Hepatocyte (in vitro differentiated cells): ENCODE data around the gene ASB10. TPM values are rescaled to one million over a fixed set of nuclear protein-coding genes. Genes with fewer than 3 reads are reported as not detected.

Source experiments
- DNase-seq: peaks from one replicate; pipeline ENCODE4 v3.0.0-alpha.2; 2016; ENCODE audit warnings: low spot score
- H2AFZ ChIP-seq: fragments of 200-600 bp; sonication (generic); 2 replicates; pipeline ENCODE4 v1.6.0; 2016; ENCODE audit warnings: antibody characterized with exemption, mild to moderate bottlenecking
- H3K27ac ChIP-seq: fragments of 200-600 bp; sonication (generic); 2 replicates; pipeline ENCODE4 v1.5.1; 2016; ENCODE audit warnings: mild to moderate bottlenecking
- H3K27me3 ChIP-seq: fragments of 200-600 bp; sonication (generic); 2 replicates; pipeline ENCODE4 v1.6.1; 2016
- H3K36me3 ChIP-seq: fragments of 200-600 bp; sonication (generic); replicated peaks from 2 replicates; pipeline ENCODE4 v1.5.1; 2016; ENCODE audit warnings: low read depth; ENCODE audit not compliant: insufficient read depth
- H3K4me1 ChIP-seq: fragments of 200-600 bp; sonication (generic); 2 replicates; pipeline ENCODE4 v1.5.1; 2016; ENCODE audit warnings: mild to moderate bottlenecking, moderate library complexity; ENCODE audit not compliant: insufficient read depth
- H3K4me2 ChIP-seq: fragments of 200-600 bp; sonication (generic); 2 replicates; pipeline ENCODE4 v1.6.0; 2016
- H3K4me3 ChIP-seq: fragments of 200-600 bp; sonication (generic); 2 replicates; pipeline ENCODE4 v1.5.1; 2016; ENCODE audit warnings: mild to moderate bottlenecking
- H3K79me2 ChIP-seq: fragments of 200-600 bp; sonication (generic); 2 replicates; pipeline ENCODE4 v1.6.0; 2017; ENCODE audit warnings: mild to moderate bottlenecking
- H3K9me2 ChIP-seq: fragments of 200-600 bp; sonication (generic); replicated peaks from 2 replicates; pipeline ENCODE4 v1.6.0; 2017; ENCODE audit warnings: mild to moderate bottlenecking; ENCODE audit not compliant: insufficient read depth
- H3K9me3 ChIP-seq: fragments of 200-600 bp; sonication (generic); 2 replicates; pipeline ENCODE4 v1.5.1; 2016; ENCODE audit warnings: low read depth, mild to moderate bottlenecking
- H4K20me1 ChIP-seq: fragments of 200-600 bp; sonication (generic); 2 replicates; pipeline ENCODE4 v1.6.0; 2016; ENCODE audit warnings: mild to moderate bottlenecking; ENCODE audit not compliant: insufficient read depth, poor library complexity, severe bottlenecking
- EZH2 ChIP-seq: fragments of 200-600 bp; sonication (generic); IDR thresholded peaks from 2 replicates; pipeline ENCODE4 v1.6.1; 2016; ENCODE audit warnings: antibody characterized with exemption, mild to moderate bottlenecking, borderline replicate concordance
- EZH2phosphoT487 ChIP-seq: fragments of 200-600 bp; sonication (generic); IDR thresholded peaks from one replicate; pipeline ENCODE4 v1.6.1; 2018; ENCODE audit warnings: antibody characterized with exemption, mild to moderate bottlenecking, low read depth, moderate library complexity; ENCODE audit not compliant: unreplicated experiment, severe bottlenecking
- whole genome bisulfite sequencing: methylation state at CpG from one replicate; pipeline ENCODE4 v1.1.6; 2016; ENCODE audit warnings: low lambda C conversion rate; ENCODE audit errors: missing lambda C conversion rate; 5-methylcytosine and 5-hydroxymethylcytosine counted together
- polyA plus RNA-seq: library from polyadenylated mRNA; unstranded; fragments of >200 nt; fragmentation: Nextera tagmentation; extraction: Ambion mirVana; gene quantifications from 2 replicates; pipeline ENCODE4 v1.2.1, GENCODE V29; 2016
- total RNA-seq: library from RNA; depleted of rRNA; stranded (reverse); fragments of >200 nt; gene quantifications from 2 replicates; pipeline ENCODE4 v1.2.3, GENCODE V29; 2014
- TF ChIP-seq, protein P1 (sequence below): fragments of 200-600 bp; sonication (generic); IDR thresholded peaks from 2 replicates; pipeline ENCODE4 v1.5.1; 2016; ENCODE audit warnings: antibody characterized with exemption, mild to moderate bottlenecking; ENCODE audit not compliant: poor library complexity

Gene ASB10
- total and polyA plus RNA-seq, 2 experiments from 2014 or later, result not detected

DNA sequence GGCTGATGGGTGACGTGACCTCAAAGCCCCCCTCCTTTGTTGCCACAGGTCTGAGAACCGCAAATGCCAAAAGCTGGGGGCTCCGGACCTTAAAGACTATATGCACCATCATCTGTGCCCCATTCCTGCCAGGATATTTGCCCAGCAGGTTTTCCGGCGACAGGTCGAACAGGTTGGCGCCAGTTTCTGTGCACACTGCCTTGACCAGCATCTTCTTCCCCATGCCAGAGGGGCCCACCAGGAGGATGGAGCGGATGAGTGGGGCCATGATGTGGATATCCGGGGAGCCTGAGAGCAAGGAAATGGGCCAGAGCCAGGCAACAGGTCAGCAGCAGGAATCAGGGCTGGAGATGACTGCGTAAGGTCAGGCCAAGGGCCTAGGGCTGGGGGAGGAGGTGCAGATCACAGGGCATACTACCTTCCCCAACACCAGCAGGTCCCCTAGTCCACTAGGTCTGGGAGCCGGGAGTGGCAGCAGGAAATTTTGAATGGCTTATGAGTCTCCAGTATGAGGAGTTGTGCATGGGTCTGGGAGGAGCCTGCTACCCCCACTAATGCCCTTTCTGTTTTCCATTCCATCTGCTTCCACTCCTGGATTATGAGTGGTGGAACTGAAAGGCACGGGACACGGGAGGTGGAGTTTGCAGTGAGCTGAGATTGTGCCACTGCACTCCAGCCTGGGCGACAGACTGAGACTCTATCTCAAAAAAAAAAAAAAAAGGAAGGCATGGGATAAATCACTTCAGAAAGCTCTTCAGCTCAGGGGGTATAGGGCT, 6.3 kb upstream of the ASB10 start:
- DNase-seq, result no peak
- H3K27ac ChIP-seq, result no peak overlapping the region
- 92% methylated on average over 14 of the region's 14 CpGs for WGBS
- H3K9me3 ChIP-seq, result no peaks in the 10 kb centered on the region
- H2AFZ ChIP-seq, result no peak overlapping the region
- no peaks in the 10 kb centered on the region for H3K4me1 ChIP-seq
- no peaks in the 10 kb centered on the region for H3K79me2 ChIP-seq
- H4K20me1 ChIP-seq, result no peaks in the 10 kb centered on the region
- no peaks in the 10 kb centered on the region for H3K36me3 ChIP-seq
- no peak for TF ChIP-seq EZH2
- TF ChIP-seq, protein P1, sequence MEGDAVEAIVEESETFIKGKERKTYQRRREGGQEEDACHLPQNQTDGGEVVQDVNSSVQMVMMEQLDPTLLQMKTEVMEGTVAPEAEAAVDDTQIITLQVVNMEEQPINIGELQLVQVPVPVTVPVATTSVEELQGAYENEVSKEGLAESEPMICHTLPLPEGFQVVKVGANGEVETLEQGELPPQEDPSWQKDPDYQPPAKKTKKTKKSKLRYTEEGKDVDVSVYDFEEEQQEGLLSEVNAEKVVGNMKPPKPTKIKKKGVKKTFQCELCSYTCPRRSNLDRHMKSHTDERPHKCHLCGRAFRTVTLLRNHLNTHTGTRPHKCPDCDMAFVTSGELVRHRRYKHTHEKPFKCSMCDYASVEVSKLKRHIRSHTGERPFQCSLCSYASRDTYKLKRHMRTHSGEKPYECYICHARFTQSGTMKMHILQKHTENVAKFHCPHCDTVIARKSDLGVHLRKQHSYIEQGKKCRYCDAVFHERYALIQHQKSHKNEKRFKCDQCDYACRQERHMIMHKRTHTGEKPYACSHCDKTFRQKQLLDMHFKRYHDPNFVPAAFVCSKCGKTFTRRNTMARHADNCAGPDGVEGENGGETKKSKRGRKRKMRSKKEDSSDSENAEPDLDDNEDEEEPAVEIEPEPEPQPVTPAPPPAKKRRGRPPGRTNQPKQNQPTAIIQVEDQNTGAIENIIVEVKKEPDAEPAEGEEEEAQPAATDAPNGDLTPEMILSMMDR, result no peak
- H3K27me3 ChIP-seq, result peaks cover 20% of the 10 kb centered on the region
- no peak overlapping the region for H3K4me2 ChIP-seq
- no peak overlapping the region for H3K4me3 ChIP-seq
- H3K9me2 ChIP-seq, result no peaks in the 10 kb centered on the region

DNA sequence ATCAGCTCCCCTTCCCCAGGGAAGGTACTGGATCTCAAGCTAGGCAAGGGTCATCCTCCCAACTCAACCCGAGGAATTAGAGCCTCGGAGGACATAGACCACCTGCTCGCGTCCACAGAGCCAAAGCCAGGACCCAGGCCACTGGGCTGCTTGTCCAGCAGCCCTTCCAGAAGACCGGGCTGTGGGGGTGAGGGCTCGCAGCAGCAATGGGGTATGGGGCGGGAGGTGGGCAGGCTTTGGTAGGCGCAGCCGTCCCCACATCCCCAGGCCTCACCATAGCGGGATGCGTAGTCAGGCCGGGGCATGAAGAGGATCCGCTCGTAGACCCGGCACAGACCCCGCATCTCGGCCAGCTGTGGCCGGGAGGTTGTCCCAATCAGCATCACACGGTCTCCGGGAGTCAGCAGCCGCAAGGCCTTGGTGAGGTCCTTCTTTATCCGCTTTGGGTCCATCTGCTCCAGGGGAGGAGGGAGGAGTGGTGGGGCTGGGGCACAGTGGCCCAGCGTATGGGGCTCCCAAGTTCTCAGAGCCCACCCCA, 5.0 kb upstream of the ASB10 start:
- Histone ChIP-seq H3K79me2 (no peaks in the 10 kb centered on the region), H3K27me3 (peaks cover 20% of the 10 kb centered on the region), H3K4me1 (no peaks in the 10 kb centered on the region), H2AFZ (no peak overlapping the region), H3K4me3 (no peak overlapping the region), H3K9me2 (no peaks in the 10 kb centered on the region), H4K20me1 (no peaks in the 10 kb centered on the region), H3K4me2 (no peak overlapping the region), H3K36me3 (no peaks in the 10 kb centered on the region), H3K27ac (no peak overlapping the region), H3K9me3 (no peaks in the 10 kb centered on the region)
- DNase-seq, result no peak
- TF ChIP-seq EZH2phosphoT487, result no peak
- TF ChIP-seq EZH2, result no peak
- TF ChIP-seq, protein P1, result no peak
- 93% methylated on average over 9 of the region's 23 CpGs for WGBS

DNA sequence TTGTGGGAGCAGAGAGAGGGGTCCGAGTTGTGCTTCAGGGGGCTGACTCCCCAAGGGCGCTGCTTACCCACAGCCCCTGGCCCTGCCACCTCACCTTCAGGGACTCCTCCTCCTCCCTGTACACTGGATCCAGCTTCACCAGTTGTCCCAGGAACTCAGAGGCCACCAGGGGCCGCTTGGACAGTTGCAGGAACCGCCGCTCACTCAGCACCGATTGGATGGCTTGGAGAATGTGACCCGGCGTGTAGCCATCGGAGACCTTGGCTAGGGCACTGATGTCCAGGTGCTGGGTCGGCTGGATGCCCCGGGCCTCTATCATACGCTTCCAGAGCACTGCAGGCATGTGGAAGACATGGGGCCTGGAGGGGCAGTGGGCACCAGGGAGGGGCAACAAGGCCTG, 4.5 kb upstream of the ASB10 start:
- no peaks in the 10 kb centered on the region for H3K9me2 ChIP-seq
- WGBS, result 83% methylated on average over 12 of the region's 12 CpGs

More for the DNA sequence above, 4.5 kb upstream of the ASB10 start:
- peaks cover 20% of the 10 kb centered on the region for H3K27me3 ChIP-seq
- no peak overlapping the region for H3K4me3 ChIP-seq
- H3K36me3 ChIP-seq, result no peaks in the 10 kb centered on the region
- TF ChIP-seq, protein P1, result no peak
- H3K27ac ChIP-seq, result no peak overlapping the region
- H3K4me1 ChIP-seq, result no peaks in the 10 kb centered on the region
- H3K9me3 ChIP-seq, result no peaks in the 10 kb centered on the region
- H2AFZ ChIP-seq, result no peak overlapping the region
- H3K4me2 ChIP-seq, result no peak overlapping the region
- no peaks in the 10 kb centered on the region for H4K20me1 ChIP-seq
- no peaks in the 10 kb centered on the region for H3K79me2 ChIP-seq
- no peak for DNase-seq
